ENCODE measurements around the gene TULP4.

GRCh38 chr6:158418501-158418900 is 106.2 kb downstream of the TULP4 start:
- TF ChIP-seq, protein P1, sequence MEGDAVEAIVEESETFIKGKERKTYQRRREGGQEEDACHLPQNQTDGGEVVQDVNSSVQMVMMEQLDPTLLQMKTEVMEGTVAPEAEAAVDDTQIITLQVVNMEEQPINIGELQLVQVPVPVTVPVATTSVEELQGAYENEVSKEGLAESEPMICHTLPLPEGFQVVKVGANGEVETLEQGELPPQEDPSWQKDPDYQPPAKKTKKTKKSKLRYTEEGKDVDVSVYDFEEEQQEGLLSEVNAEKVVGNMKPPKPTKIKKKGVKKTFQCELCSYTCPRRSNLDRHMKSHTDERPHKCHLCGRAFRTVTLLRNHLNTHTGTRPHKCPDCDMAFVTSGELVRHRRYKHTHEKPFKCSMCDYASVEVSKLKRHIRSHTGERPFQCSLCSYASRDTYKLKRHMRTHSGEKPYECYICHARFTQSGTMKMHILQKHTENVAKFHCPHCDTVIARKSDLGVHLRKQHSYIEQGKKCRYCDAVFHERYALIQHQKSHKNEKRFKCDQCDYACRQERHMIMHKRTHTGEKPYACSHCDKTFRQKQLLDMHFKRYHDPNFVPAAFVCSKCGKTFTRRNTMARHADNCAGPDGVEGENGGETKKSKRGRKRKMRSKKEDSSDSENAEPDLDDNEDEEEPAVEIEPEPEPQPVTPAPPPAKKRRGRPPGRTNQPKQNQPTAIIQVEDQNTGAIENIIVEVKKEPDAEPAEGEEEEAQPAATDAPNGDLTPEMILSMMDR (IDR thresholded peaks at IDR 0.05) = no peak
- no peak for TF ChIP-seq POLR2A (IDR thresholded peaks at IDR 0.05; ENCODE audit: low read depth)
